NCI-H1092 (cell line): ENCODE results near the gene CES2.
"Not testable (repeated sequence)": the region's sequence is repeated elsewhere in the genome, so short reads cannot be mapped to it uniquely, and the experiment has no call there.

Experiments
- DNase-seq: peaks from one replicate; lab custom pipeline; 2025; lab: John Stamatoyannopoulos, UW

The CES2 gene

GRCh38 chr16:66934839-66935313 is 440 bp upstream of the CES2 start:
- not testable (repeated sequence) for DNase-seq

GRCh38 chr16:66936462-66936861 is 1.1 kb downstream of the CES2 start:
- DNase-seq, result no peak

- DNase-seq, result no peak
These were observed 1.7 kb downstream of the CES2 start for GRCh38 chr16:66936889-66937554.

GRCh38 chr16:66937725-66938337 is 2.5 kb downstream of the CES2 start:
- DNase-seq, result no peak

- no peak for DNase-seq
These were observed 4.0 kb downstream of the CES2 start for GRCh38 chr16:66939366-66939765.

GRCh38 chr16:66940236-66940635 is 4.9 kb downstream of the CES2 start:
- DNase-seq, result no peak

GRCh38 chr16:66942981-66943380 is 7.7 kb downstream of the CES2 start:
- no peak for DNase-seq

- no peak for DNase-seq
These were observed 8.2 kb downstream of the CES2 start for GRCh38 chr16:66943426-66944053.

- no peak for DNase-seq
These were observed 8.7 kb downstream of the CES2 start for GRCh38 chr16:66944054-66944441.

GRCh38 chr16:66944971-66945370 is 9.7 kb downstream of the CES2 start:
- DNase-seq, result not testable (repeated sequence)

GRCh38 chr16:66945939-66946338 is 10.6 kb downstream of the CES2 start:
- DNase-seq, result no peak

- no peak for DNase-seq
These were observed 11.2 kb downstream of the CES2 start for GRCh38 chr16:66946541-66946940.

GRCh38 chr16:66946974-66947301 is 11.6 kb downstream of the CES2 start:
- no peak for DNase-seq

GRCh38 chr16:66947302-66948065 is 12.2 kb downstream of the CES2 start:
- DNase-seq, result peak; percentile 36

GRCh38 chr16:66948134-66948836 is 13.0 kb downstream of the CES2 start:
- DNase-seq, result no peak

GRCh38 chr16:66948837-66949225 is 13.5 kb downstream of the CES2 start:
- no peak for DNase-seq

- no peak for DNase-seq
These were observed 14.2 kb downstream of the CES2 start for GRCh38 chr16:66949472-66949871.

- DNase-seq, result no peak
These were observed 15.1 kb downstream of the CES2 start for GRCh38 chr16:66950437-66950836.

- DNase-seq, result no peak
These were observed 15.9 kb downstream of the CES2 start for GRCh38 chr16:66950971-66951790.

- DNase-seq, result no peak
These were observed 17.3 kb downstream of the CES2 start for GRCh38 chr16:66952430-66953110.
